NOMO-1 (cell line): ENCODE results near the gene CACNA2D1.

ENCODE experiments used
- DNase-seq, 2 experiments: peaks; one replicate each; lab custom pipeline; 2025; ENCODE audit not compliant: unreplicated experiment in 2 of 2; lab: John Stamatoyannopoulos, UW

CACNA2D1 gene

DNA sequence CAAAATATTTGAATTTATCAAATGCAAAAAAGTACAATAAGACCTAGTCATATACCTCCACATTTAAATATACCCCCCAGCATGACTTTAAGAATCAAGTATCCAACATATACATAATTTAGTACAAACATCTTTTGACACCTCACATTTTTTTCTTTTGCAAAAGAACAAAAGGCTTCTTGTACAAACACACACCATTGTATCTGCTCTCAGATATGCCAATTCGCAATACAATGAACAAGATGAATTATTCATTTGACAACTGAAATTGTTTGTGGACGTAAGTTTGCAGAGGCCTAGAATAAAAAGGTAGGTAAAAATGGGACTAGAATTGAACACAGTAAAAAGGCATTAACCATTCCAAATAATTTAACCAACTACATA is 154.4 kb downstream of the CACNA2D1 start:
- DNase-seq, result no peak

GRCh38 chr7:82286798-82287140 is 156.8 kb downstream of the CACNA2D1 start:
- no peak for DNase-seq

DNA sequence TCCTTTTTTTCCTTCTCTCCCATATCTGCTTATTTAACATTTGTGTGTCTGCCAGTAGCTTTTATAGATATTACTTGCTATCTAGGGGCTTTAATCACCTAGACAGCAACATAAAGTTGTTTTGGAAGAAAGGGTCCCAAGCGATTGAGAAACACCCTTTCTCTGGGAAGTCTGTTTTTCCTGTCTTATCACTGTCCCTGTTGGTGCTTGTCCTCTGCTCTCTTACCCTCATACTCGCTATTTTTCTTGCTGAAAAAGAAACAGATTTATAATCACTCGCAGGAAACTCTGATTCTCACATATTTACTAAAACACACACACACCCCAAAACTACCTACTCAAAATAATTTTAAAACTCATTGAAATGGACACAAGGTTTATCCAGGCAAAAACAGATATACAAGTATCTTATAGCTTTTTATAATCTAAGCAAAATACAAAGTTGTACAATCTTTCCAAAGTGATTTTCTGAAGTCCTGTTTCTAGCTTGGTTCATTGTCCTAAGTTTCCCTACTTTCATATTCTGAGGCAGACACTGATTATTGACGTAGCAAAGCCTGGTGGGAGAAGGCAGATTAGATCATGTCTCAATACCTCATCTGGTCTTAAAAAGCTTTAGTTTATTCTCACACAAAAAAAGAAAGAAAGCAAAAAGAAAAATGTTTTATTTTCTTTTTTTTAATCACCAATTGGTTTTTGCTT is 157.3 kb downstream of the CACNA2D1 start:
- DNase-seq, result no peak

DNA sequence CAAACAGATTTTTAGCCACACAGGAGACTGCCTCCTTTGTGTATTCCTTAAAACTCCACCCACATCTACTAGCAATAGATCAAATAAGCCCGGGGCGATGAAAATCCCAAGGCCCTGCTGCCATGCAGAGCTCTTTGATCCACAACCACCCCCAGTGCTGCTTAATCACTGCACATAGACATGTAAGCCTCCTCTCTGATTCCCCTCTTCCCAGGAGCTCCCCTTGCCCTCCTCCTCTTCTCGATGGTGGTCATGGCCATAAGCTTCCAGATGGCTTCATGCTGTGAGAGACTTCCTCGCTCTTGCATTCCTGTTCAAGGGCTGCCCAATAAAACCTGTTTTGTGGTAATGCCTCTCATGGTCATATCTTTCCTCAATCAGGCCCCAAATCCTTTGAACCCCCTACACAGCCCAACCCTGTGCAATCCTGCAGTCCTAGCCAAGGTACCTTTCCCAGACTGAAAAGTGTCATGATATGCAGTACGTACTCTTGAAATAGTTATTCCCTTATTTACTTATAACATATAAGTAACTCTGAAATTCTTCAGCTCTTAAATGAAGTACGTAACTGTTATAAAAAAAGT is 158.5 kb downstream of the CACNA2D1 start:
- DNase-seq, result no peak

DNA sequence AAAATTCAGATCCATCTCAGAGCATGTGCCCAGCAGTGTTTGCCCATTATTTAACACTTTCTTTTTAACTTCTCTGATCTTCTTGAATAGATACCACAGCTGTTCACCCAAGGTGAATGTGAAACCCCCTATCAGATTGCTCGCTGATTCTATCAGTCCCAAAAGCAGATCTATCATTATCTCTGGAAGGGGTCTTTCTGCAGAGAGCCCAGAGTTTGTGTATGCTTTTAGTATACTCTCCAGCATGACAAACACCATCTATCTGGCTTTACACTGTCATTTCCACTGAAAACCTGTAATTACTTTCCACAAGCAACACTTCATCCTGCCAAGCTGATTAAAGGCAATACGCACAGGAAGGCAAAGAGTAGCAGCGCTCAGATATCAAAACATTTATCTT is 168.2 kb downstream of the CACNA2D1 start:
- DNase-seq, result no peak

DNA sequence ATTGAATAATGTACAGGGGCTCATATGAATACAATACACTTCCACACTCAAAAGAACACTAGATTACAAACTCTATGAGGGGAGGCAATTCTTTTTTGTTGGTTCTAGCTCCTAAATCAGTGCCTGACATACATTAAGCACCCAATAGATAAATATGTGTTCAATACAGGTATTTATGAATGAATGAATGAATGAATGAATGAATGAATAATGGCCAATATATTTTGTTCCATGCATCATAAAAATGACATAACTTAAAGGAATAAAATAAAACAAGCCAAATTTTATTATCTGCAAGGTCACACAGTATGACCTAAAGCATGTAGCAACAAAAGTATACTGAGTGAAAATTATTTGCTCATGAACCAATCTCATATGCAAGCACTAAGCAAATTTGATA is 168.9 kb downstream of the CACNA2D1 start:
- no peak for DNase-seq

DNA sequence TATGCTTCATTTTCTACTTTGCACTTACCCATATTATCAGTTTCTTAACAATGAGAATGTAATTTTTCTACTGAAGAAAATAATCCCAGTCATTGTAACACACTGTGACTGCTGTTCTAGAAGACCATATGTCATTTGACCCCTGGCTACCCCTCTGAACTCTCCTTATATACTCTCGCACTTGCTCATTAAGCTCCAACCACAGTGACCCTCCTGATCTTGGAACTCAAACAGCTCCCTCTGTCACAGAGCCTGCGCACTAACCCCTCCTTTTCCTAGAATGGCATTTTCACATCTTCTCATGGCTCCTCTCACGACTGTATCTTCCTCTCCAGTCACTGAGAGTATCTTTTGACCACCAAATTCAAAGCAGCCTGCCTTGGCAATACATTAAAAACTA is 169.7 kb downstream of the CACNA2D1 start:
- DNase-seq, result no peak

DNA sequence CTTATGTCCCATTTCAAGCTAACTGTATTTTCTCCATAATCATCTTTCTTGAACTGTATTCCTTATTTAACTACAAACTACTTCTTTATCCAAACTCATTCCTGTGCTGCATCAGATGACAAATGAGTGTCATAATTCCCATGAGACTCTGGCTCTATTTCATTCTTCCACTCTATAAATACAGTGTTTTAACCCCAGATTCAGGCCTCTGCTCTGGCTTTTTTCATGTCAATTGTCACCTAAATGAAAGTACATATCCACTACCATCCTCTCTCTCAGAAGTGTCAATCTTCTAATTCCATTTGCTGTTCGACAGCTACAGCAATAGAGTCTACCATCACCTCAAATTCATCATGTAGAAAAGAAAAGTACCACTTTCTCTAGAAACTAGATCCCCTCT is 172.7 kb downstream of the CACNA2D1 start:
- no peak for DNase-seq

GRCh38 chr7:82268632-82269031 is 174.9 kb downstream of the CACNA2D1 start:
- no peak for DNase-seq

GRCh38 chr7:82266081-82266480 is 177.5 kb downstream of the CACNA2D1 start:
- DNase-seq, result no peak

GRCh38 chr7:82264783-82265305 is 178.7 kb downstream of the CACNA2D1 start:
- DNase-seq, result no peak

GRCh38 chr7:82263920-82264782 is 179.4 kb downstream of the CACNA2D1 start:
- DNase-seq, result no peak

GRCh38 chr7:82258181-82258580 is 185.4 kb downstream of the CACNA2D1 start:
- no peak for DNase-seq

DNA sequence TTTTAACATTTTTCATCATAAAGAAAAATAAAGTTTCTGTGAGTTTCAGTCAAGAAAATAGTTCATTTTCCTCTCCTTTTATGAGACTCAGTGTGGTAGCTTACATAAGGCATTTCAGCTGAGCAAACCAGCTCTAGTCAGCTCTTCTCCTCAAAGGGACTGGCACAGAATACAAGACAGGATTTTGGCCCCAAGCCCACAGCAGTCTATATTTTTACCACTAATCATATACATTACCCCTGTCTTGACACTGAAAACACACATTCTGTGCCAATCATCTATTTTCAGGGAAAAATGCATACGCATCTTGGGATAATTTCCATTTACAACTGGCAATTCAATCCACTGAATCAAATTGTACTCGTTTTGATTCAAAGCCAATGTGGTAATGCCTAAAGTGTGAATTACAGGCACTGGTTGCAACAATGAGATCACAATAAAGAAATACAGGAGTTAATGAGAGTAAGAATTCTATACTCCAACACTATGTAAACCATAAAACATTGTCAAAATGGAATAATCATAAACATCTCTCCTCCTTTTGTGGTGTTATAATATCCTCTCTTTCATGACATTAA is 186.4 kb downstream of the CACNA2D1 start:
- DNase-seq, result no peak

DNA sequence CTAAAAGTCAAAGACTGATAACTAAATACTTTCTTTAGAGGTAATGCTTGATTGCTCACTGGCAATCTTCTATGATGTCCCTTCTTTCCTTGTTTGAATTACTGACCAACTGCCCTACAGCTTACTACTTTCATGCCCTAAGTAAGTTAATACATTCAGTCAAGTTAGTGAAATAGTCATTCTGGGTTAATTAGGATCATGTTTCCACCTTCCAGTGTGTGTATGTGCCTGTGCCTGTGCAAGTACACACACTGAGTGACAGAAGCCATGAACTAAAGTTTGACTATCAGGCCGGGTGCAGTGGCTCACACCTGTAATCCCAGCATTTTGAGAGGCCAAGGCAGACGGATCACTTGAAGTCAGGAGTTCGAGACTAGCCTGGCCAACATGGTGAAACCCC is 187.9 kb downstream of the CACNA2D1 start:
- DNase-seq, result no peak

DNA sequence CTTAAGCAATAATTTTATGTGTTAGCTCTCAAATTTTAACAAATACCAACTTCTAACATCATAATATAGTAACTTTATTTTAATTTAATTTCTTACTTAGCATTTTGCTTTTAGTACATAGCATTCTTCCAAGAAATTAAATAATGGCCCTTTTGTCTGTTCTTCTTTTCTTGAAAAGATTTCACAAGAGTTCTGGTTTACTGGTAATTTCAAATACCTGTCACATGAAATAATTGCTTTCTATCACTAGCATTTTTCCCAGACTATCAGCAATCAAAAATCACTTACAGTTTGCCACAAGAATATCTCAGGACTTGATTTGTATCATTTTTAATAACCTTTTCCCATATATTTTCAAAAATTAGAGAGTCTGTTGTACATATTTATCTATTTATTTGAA is 193.0 kb downstream of the CACNA2D1 start:
- no peak for DNase-seq

DNA sequence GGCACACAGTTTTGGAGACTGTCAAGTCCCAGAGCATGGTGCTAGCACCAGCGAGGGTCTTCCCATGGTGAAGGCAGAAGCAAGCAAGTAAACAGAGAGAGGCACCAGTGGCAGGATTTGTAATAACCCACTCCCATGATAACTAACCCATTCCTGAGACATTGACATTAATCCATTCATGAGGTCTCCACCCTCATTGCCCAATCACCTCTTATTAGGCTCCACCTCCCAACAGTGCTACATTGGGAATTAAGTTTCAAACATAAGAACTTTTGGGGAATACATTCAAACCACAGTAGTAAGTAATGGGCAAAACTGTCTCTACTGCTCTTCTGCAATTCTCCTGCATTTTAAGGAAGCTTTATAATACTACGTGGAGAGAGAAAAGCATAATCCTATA is 193.6 kb downstream of the CACNA2D1 start:
- DNase-seq, result no peak

DNA sequence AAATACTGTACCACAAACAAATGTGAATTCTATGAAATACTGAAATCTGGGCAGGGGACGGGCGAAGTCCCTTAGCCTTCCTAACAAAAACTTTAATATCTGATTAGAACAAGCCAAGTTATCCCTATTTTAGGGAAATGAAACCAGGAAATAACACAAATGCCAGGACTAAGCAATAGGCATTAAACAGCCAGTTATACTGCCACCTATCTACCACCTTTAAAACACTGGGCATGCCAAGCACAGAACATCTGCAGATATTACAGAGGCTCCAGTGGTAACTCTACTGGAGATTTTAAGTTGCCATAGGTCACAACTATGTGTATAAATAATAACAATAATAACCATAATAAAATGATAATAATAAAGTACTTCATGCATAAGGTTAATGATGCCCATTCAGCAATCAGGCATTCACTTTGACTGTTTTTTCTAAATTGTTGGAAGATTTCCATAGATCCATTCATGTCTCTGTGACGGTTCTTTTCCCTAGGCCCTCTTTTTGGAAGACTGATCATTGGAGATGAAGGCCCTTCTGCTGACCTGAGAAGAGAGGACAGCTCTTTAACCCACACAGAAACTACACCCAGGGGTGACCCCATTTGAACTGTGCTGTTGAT is 195.7 kb downstream of the CACNA2D1 start:
- DNase-seq, result peak; percentile 46 to 57

DNA sequence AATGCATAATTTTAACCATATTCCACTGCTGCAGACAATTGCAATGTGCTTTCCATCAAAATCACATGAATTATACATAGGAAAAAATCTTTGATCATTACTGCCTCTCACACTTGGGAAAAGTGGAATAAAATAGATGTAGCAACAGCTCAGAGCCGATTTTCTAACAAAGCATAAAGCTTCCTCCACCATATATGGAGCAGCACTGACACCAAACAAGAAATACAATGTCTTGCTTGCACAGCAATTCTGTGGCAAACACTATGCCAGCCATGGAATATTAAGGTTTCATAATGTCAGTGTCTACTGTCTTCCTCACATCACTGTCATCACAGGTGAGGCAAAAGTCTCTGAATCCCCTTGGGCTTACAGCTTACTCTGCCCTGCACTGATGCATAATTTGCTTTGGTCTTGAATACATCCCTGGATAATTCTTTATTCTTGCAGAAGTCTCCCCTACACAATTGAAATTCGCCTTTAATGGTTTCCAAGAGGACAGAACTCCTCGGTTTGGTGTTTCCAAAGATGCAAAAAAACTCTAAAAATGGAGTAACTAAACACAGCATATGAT is 198.5 kb downstream of the CACNA2D1 start:
- no peak for DNase-seq

GRCh38 chr7:82241356-82241755 is 202.2 kb downstream of the CACNA2D1 start:
- DNase-seq, result no peak

- DNase-seq, result no peak
These were observed 207.9 kb downstream of the CACNA2D1 start for GRCh38 chr7:82235713-82236112.
